ENCODE data around the gene PLIN3.
"Not testable (repeated sequence)": the region's sequence is repeated elsewhere in the genome, so short reads cannot be mapped to it uniquely, and the experiment has no call there.

The PLIN3 gene

GRCh38 chr19:4897146-4897545 lies 29.7 kb upstream of the PLIN3 start:
- no peak for DNase-seq (ENCODE audit: low read depth, low spot score)
- H3K4me3 ChIP-seq (ENCODE audit: low read length) = no peak overlapping the region

- no peak for DNase-seq (ENCODE audit: low read depth, low spot score)
- H3K4me3 ChIP-seq (ENCODE audit: low read length) = no peak overlapping the region
Observed at GRCh38 chr19:4896372-4896771, 28.9 kb upstream of the PLIN3 start.

DNA sequence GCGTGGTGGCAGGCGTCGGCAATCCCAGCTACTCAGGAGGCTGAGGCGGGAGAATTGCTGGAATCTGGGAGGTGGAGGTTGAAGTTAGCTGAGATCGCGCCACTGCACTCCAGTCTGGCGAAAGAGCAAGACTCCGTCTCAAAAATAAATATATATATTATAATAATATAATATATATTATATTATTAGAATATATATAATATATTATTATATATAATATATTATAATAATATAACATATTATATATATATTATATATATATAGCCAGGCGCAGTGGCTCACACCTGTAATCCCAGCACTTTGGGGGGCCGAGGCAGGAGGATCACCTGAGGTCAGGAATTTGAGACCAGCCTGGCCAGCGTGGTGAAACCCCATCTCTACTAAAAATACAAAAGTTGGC lies 25.5 kb upstream of the PLIN3 start:
- not testable (repeated sequence) for DNase-seq (ENCODE audit: low read depth, low spot score); H3K4me3 ChIP-seq (ENCODE audit: low read length)

DNA sequence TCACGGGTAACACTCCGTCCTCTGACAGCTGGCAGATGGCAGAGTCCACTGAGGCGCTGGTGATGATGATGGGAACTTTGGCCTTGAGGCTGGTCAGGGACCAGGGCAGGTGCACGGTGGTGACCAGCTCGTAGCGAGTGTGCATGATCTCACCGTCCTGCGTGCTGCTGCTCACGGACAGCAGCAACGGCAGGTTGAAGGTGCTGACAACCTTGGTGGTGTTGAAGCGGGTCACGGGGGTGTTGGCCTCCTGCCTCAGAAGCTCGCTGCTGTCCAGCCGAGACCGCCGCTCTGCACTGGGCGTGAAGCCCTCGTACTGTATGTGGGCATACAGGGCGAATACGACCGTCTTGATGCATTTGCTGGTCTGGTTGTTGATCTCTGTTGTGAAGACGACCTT lies 23.6 kb upstream of the PLIN3 start:
- H3K4me3 ChIP-seq (ENCODE audit: low read length) = no peak overlapping the region
- DNase-seq (ENCODE audit: low read depth, low spot score) = no peak

DNA sequence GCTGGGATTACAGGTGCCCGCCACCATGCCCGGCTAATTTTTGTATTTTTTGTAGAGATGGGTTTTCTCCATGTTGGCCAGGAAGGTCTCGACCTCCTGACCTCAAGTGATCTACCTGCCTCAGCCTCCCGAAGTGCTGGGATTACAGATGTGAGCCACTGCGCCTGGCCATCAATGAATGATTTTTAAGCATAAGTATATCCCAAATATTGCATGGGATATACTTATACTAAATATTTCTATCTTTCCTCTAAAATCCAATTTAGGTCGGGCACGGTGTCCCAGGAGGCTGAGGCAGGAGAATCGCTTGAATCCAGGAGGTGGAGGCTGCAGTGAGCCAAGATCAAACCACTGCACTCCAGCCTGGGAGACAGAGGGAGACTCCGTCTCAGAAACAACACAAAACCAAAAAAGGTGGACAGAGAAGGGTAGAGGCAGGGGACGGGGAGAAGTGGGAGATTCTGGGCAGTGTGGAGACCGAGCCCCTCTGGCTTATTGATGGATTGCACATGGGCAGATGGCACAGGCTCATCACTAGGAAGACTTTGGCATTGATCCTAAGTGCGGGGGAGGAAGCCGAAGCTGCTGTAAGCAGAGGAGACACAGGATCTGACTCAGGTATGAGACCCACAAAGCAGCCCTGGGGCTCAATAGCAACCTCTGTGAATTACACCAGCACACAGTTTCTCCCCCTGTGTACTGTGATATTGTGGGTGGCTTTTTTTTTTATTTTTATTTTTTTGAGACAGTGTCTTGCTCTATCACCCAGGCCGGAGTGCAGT lies 21.8 kb upstream of the PLIN3 start:
- no peak overlapping the region for H3K4me3 ChIP-seq (ENCODE audit: low read length)
- no peak for DNase-seq (ENCODE audit: low read depth, low spot score)

- not testable (repeated sequence) for DNase-seq (ENCODE audit: low read depth, low spot score); H3K4me3 ChIP-seq (ENCODE audit: low read length)
Observed at GRCh38 chr19:4887803-4888202, 20.3 kb upstream of the PLIN3 start.

GRCh38 chr19:4884993-4885392 lies 17.5 kb upstream of the PLIN3 start:
- H3K4me3 ChIP-seq (ENCODE audit: low read length); DNase-seq (ENCODE audit: low read depth, low spot score): not testable (repeated sequence)

DNA sequence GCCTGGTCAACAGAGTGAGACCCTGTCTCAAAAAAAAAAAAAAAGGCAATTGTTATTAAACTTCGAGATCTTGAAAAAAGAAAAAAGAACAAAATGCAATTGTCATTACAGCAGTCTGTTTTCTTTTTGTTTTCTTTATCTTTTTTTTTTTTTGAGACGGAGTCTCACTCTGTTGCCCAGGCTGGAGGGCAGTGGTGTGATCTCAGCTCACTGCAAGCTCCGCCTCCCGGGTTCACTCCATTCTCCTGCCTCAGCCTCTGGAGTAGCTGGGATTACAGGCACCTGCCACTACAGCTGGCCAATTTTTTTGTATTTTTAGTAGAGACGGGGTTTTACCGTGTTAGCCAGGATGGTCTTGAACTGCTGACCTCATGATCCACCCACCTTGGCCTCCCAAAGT lies 15.4 kb upstream of the PLIN3 start:
- not testable (repeated sequence) for DNase-seq (ENCODE audit: low read depth, low spot score); H3K4me3 ChIP-seq (ENCODE audit: low read length)

DNA sequence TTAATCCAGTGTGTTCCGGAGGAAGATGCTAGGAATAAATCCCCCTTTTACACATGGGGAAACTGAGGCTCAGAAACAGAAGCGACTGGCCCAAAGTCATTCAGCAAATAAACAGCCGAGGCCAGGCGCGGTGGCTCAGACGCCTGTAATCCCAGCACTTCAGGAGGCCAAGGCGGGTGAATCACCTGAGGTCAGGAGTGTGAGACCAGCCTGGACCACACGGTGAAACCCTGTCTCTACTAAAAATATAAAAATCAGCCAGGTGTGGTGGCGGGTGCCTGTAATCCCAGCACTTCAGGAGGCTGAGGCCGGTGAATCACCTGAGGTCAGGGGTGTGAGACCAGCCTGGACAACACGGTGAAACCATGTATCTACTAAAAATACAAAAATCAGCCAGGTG lies 11.6 kb upstream of the PLIN3 start:
- H3K4me3 ChIP-seq (ENCODE audit: low read length) = peak overlapping the region; percentile 7; the same call in 1 of the 2 replicates
- DNase-seq (ENCODE audit: low read depth, low spot score) = no peak

GRCh38 chr19:4878491-4878968 lies 11.1 kb upstream of the PLIN3 start:
- peak; percentile 86 for DNase-seq (ENCODE audit: low read depth, low spot score)
- peak overlapping the region; percentile 7; the same call in 1 of the 2 replicates for H3K4me3 ChIP-seq (ENCODE audit: low read length)

GRCh38 chr19:4877753-4878490 lies 10.5 kb upstream of the PLIN3 start:
- no peak for DNase-seq (ENCODE audit: low read depth, low spot score)

DNA sequence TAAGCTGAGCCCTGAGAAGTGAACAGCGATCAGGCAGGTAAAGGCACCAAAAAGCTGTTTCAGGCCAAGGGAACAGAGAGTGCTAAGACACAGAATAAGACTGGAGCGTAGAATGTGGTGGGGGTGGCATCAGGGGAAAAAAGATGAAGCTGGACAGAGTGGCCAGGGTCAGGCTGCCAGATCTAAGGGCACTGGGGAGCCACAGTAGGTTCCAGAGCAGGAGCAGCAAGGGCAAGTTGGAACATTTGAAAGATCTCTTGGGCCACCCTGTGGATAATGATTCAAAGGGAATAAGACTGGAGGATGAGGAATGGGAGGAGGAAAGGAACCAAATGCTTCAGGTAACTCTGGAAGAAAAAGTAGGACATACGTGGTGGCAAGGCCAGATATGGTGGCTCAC lies 6.5 kb upstream of the PLIN3 start:
- no peak overlapping the region for H3K4me3 ChIP-seq (ENCODE audit: low read length)
- no peak for DNase-seq (ENCODE audit: low read depth, low spot score)

More at GRCh38 chr19:4877753-4878490, 10.5 kb upstream of the PLIN3 start:
- no peak overlapping the region for H3K4me3 ChIP-seq (ENCODE audit: low read length)

DNA sequence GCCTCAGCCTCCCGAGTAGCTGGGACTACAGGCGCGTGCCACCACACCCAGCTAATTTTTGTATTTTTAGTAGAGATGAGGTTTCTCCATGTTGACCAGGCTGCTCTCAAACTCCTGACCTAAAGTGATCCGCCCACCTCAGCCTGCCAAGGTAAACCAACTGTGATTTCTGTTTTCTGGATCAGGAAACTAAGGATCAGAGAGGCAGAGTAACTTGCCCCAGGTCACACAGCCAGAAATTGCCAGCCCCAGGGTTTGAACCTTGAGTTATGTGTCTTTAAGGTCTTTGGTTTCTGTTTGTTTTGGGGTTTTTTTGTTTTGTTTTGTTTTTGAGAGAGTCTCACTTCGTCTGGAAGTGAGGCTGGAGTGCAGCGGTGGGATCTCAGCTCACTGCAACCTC lies 4.2 kb upstream of the PLIN3 start:
- no peak overlapping the region for H3K4me3 ChIP-seq (ENCODE audit: low read length)
- no peak for DNase-seq (ENCODE audit: low read depth, low spot score)

DNA sequence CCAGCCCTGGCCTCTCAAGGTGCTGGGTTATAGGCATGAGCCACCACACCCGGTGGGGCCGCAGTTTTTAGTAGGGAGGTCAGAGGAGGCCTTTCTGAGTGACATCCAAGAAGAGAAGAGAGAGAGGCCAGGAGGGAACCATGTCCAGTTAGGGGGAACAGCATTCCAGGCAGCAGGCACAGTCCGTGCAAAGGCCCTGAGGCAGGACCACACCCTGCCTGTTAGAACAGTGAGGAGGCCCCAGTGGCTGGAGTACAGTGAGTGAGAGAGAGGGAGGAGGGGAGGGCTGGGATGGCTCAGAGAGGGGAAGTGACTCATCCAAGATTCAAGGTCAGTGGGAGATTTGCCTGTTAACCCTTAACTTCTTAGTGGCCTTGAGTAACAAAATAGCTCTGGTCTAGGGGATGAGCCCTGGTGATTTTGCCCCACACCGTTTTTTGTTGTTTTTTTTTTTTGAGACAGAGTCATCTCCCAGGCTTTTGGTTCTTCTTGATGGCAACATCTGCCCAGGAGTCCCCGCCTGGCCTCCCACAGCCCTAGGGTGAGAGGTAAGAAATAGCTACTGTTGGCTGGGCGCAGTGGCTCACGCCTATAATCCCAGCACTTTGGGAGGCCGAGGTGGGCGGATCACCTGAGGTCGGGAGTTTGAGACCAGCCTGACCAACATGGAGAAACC lies 2.7 kb upstream of the PLIN3 start:
- no peak overlapping the region for H3K4me3 ChIP-seq (ENCODE audit: low read length)
- DNase-seq (ENCODE audit: low read depth, low spot score) = no peak

DNA sequence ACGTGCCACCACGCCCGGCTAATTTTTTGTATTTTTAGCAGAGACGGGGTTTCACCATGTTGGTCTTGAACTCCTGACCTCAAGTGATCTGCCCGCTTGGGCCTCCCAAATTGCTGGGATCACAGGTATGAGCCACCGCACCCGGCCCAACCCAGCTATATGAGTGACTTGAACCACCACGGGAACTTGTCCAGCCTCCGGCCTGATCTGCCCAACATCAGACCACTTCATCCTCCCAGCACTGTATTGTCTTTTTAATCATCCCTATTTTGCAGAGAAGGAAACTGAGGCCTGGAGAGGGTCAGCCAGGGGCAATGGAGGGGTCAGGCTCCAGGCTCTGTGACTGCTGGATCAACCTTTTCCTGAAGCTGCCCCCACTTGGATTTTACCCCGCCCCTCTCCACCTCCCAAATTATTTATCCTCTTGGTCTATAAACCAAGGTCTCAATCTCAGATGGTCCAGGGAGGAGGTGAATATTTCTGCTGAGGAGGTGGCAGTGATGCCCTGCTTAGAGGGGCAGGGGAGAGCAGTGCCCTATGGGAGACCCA lies 893 bp upstream of the PLIN3 start:
- DNase-seq (ENCODE audit: low read depth, low spot score) = no peak
- H3K4me3 ChIP-seq (ENCODE audit: low read length) = no peak overlapping the region

GRCh38 chr19:4866595-4867424 lies 657 bp downstream of the PLIN3 start:
- peak; percentile 51 for DNase-seq (ENCODE audit: low read depth, low spot score)
- peak overlapping the region; percentile 72 for H3K4me3 ChIP-seq (ENCODE audit: low read length)

- H3K4me3 ChIP-seq (ENCODE audit: low read length) = no peak overlapping the region
- DNase-seq (ENCODE audit: low read depth, low spot score) = no peak
Observed at GRCh38 chr19:4861147-4861546, 6.3 kb downstream of the PLIN3 start.

GRCh38 chr19:4859697-4860096 lies 7.8 kb downstream of the PLIN3 start:
- no peak for DNase-seq (ENCODE audit: low read depth, low spot score)
- H3K4me3 ChIP-seq (ENCODE audit: low read length) = no peak overlapping the region

GRCh38 chr19:4856468-4856867 lies 11.0 kb downstream of the PLIN3 start:
- not testable (repeated sequence) for H3K4me3 ChIP-seq (ENCODE audit: low read length); DNase-seq (ENCODE audit: low read depth, low spot score)

Measured in Jurkat, Clone E6-1 (cell line).